HG03108 (cell line): ENCODE measurements around the gene KLF16.

ENCODE experiments used
- ATAC-seq: cut with Tn5 transposase; IDR thresholded peaks from one replicate; pipeline ENCODE4 v1.9.1; 2021; ENCODE audit warnings: moderate library complexity; ENCODE audit not compliant: unreplicated experiment

KLF16 gene

DNA sequence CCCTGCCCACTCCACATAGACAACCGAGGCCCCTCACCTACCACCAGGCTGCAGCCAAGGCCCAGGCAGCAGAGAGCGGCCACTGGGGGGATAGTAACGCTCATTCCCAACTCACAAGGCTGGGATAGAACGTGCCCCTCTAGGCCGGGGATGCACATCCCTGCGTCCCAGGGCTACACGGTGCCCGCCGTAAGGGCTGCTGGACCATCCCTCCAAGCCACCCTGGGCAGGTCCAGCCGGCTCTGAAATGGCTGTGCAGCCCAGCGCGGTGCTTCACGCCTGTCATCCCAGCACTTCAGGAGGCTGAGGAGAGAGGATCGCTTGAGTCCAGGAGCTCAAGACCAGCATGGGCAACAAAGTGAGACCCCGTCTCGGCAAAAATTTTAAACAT, 18.3 kb downstream of the KLF16 start:
- ATAC-seq, result no peak

DNA sequence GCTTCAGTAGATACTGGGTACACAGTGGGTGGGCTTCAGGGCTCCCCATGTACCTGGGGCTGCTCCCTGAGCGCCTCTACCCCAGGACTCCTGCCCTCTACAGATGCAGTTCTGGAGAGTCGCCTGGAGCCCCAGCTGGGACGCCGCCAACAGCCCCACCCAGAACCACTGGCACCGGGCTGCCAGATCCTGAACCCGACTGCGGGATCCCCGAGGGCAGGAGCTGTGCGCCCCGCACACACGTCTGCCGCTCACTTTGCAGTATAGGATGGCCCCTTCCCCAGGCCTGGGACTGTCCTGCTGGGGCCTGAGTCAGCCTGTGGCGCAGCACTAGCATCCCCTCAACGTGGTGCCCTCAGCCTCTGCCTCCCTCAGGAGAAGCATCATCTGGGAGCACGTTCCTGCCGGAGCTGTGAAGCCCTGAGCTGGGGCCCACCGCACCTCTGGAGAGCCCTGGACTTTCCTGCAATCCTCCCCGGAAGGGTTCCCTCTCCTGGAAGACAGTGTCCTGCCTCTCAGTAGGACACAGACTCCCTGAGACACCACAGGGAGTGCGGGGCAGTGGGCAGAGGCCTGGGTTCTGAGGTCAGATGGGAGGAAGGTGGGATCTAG, 18.8 kb downstream of the KLF16 start:
- ATAC-seq, result no peak

DNA sequence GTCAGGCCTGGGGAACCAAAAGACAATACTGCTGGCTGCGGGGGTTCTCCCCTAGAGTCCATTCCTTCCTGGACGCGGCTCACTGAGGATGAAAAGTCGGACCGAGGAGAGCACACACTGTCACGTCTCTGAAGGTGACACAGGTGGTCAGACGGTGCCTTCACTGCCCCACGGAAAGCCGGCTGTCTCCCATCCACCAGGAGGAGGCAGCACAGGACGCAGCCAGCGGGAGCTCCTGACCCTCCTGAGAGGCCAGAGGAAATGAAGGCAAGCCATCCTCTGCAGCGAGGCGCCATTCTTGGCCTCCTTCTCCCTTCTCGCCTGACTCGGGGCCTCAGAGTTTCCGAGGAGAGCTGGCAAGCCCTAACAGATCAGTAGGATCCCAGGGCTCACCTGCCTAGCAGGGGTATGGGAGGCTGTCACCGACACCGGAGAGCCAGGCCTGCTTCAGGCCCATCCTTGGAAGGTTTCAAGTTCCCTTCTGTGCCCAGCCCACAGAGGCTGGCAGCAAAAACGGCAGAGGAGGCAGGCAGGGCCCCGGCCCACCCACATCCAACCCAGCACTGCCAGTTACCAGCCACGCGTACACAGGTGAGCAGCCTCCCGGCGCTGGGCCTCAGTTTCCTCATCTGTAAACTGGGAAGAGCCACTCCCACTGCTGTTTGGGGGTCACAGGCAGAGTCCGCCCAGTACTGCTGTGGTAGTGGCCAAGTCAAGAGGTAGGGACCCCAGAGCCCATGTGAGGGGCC, 19.6 kb downstream of the KLF16 start:
- no peak for ATAC-seq

DNA sequence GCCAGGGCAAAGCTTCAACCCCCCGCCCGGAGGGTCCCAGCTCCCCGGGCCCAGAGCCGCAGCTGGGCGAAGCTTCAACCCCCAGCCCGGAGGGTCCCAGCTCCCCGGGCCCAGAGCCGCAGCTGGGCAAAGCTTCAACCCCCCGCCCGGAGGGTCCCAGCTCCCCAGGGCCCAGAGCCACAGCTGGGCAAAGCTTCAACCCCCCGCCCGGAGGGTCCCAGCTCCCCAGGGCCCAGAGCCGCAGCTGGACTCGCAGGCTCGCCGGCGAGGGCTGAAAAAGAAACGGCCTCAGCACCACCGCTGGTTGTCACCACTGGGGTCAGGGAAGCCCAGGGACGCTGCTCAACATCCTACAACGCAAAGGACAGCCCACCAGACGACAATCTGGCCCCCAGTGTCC, 20.3 kb downstream of the KLF16 start:
- ATAC-seq, result no peak

DNA sequence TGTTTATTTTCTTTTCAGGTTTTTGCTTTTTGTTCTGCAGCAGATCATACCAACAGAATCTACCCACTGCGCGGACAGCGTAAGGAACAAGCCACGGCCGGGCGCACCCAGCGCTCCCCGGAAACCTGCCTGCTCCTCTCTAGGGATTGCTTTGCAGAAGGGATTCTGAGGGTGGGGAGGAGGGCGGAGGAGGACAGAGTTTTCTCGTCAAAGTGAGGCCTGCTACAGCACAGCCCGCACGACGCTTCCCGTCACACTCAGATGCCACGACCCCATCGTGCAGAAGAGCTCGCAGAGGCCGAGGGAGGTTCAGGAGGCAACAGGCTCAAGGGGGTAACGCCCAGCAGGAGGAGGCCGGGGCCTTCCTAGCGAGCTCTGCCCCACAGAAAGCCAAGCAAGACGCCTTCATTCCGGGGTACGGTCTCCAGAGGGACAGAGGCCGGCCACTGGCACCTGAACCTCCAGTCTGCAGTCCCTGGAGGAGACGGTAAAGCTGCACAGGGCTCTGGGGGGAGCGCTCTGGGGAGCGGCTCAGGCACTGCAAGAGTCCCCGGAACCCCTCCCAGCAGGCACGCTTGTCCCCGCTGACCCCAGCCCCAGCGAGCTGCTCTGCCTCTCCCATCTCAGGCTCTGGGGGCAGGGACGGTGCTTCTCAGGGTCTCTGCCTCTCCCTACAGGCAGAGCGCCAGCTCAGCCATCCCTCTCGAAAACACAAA, 22.0 kb downstream of the KLF16 start:
- no peak for ATAC-seq

DNA sequence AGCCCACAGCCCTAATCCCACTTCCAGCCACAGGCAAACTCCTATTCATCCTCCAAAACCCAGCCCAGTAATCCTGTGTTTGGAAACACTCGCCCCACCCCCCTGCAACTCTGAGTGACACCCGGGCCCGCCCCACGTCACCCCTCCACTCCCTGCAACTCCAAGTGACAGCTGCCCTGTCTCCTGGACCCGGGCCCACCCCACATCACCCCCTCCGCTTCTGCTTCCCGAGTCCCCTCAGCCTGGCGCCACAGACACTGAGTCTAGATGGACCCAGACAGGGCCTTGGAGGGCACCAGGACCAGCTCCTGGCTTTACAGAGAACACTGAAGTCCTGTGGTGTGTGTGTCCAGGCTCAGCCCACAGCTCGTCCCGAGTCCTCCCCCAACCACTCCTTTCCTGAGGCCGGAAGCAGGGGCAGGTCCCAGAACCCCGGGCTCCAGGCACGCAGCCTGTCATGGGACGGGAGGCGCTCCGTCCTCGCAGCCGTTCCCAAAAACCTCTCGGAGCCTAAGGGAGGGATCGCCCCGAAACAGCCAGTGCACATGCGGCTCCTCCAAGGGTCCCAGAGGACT, 22.8 kb downstream of the KLF16 start:
- ATAC-seq, result no peak

DNA sequence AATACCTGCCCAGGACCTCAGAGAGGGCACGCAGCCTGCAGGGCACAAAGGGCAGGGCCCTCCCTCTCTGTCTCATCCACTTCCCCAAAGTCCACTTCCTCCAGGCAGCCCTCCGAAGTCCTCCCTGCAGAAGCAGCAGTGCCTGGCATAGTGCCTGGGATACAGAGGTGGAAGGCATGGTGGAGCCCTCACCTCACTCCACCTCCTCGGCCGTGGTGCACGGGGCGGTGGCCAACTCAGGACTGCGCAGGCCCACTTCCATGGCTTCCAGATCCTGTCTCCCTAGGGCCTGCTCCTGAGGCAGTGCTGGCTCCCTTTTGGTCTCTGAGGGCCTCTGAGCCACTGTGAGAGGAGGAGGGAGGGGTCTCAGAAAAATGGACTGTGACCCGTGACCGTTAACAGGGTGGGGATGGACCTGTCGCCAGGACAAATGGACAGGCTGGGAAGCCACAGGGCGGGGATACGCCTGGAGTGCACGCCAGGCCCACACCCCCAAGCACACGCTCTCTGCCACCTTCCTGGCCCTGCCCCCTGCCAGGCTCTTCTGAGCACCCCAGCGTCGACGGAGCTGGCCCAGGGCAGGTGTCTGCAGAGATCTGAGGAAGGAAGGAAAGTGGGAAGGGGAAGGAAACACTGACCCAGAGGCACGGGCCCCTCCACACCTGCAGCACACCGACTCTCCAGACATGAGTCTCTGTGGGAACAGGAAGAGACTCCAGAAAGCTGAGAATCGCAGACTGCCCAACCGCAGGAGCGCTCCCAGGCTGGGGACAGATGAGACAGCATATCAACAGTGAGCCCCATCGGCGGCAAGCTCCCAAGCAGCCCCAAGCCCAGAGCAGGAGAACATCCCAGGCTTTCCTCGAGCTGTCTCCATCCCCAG, 23.5 kb downstream of the KLF16 start:
- ATAC-seq, result no peak

DNA sequence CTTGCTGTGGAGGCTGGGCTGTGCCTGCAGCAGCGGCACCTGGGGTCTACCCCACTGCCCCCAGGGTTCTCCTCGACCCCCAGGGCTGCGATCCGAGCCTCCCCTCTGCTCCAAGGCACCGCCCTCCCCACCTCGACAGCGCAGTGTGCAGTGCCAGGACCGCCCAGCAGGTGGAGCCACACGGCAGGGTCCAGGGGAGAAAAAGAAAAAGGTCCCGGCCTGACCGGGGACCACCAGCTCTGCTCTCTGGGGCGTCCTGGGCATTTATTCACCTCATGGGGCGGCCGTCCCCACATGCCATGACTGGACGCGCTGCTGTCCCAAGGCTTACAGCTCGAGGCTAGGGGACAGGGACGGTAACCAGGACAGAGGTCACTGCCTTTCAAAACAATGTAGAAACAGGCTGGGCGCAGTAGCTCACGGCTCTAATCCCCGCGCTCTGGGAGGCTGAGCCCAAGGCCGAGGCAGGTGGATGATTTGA, 25.7 kb downstream of the KLF16 start:
- ATAC-seq, result no peak

DNA sequence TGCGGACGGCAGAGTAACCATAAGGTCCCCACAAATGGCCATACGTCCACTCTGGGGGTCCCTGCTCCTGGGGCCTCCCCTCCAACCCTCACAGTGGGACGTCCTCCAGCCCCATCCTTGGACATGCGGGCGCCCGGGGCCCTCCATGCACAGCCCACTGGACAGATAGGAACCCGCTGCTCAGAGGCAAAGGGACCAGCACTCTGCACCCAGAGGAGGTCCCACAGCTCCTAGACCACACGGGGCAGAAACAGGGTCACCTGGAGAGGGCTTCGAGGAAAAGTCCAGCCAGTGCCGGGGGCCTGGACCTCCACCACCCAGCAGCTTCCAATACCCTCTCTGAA, 26.2 kb downstream of the KLF16 start:
- ATAC-seq, result no peak

DNA sequence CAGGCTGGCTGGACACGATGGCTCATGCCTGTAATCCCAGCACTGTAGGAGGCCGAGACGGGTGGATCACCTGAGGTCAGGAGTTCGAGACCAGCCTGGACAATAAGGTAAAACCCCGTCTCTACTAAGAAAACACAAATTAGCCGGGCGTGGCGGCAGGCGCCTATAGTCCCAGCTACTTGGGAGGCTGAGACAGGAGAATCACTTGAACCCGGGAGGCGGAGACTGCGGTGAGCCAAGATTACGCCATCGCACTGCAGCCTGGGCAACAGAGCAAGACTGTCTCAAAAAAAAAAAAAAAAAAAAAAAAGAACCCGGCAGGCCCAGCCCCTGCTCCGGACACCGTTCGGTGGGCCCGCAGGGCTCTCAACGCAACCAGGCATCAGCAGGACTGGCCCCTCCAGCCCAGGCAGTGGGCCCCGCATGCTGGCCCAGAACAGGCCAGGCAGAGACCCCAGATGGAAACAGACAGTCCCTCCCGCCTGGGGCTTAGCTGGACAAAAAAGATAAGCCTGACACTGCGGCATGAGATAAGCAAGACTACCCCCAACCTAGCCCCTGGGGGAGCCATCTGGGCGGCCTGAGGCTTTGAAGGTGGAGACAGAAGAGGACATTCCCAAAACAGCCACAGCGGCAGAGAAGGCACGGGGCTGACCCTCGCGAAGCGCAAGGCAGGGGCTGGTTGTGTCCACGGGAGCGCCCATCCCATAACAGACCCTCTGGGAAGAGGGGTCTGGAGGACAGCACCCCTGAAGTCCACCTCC, 26.7 kb downstream of the KLF16 start:
- no peak for ATAC-seq

DNA sequence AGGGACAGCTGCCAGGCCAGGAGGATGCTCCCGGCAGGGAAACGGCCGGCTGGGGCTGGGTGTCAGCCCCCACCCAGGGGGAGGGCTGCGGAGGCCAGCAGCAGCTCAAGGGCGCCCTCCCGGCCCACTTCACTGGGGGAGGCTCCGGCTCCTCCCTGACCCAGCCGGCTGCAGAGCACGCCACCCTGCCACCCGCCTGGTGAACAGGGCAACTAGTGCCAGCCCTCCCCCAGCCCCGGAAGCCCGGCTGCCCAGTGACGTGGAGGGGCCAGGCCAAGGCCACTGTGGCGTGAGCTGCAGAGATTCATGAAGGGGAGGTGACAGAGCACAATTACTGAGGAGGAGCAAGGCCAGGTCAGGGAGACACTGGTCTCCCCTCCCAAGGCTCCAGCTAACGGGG, 29.8 kb downstream of the KLF16 start:
- no peak for ATAC-seq

DNA sequence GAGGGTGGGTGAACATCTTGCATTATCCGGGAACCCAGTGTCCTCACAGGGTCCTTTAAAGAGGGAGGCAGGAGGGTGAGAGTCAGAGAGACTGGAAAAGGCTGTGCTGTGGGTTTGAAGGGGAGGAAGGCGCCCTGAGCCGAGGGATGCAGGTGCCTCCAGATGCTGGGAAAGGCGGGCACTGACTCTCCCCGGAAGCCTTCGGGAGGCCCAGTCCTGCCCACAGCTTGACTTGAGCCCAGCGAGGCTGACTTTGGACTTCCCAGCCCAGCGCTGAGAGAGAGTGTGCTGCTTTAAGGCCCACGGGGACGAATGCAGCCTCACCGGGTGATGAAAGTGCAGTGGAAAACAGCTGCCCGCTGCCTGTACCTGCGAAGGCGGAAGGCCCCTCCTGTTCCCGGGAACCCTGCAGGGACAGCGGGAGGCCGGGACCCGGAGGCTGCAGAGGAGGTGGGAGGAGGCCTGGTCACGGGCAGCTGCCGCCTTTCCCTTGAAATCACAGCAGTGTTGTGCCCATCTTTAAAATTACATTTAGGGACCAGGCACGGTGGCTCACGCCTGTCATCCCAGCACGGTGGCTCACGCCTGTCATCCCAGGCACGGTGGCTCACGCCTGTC, 31.2 kb downstream of the KLF16 start:
- ATAC-seq, result no peak

DNA sequence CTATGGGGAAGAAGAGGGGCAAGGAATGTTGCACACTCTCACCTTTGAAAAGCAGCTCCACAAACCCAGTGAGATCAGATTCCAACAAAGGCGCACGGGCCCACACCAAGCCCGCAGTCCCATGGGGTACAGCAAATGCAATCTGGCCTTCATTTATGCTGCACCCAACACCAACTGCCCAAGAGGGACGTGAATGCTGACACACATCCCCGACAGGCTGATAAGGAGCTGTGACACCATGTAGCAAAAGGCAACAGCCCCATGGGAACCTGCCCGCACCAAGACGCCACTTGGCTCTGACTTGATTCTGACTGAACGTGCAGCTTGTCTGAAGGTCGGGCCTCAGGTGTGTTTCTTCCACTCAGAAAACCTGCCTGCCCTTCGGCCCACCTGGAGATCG, 32.4 kb downstream of the KLF16 start:
- no peak for ATAC-seq

DNA sequence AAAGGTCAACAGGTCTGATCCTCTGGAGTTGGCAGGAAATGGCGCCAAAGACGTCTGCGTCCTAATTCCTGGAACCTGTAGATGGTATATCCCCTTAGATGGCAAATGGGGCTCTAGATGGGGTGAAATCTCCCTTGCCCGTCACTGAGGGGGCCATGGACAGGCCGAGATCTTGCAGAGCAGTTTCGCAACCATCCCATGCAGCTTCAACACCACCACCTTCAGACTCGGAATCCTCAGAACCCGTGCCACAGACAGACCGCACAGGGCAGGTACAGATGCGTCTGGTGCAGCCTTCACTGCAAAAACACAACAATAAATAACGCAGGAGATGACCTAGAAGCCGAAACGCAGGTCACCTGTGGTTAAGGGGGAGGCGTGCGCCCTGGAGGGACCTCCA, 32.8 kb downstream of the KLF16 start:
- no peak for ATAC-seq

DNA sequence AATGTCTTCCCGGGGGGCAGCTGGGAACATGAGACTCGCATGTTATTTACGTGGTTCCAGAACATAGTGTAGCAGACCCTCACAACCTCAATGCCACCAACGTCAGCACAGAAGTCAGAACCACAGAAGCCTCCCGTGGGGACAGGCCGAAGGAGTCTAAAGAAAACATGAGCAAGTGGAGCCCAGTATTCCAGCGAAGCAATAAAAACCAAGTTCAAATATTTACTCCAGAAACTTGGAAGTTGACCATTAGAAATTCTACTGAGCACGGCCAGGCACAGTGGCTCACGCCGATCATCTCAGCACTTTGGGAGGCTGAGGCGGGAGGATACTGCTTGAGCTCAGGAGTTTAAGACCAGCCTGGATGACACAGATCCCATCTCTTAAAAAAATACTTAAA, 33.4 kb downstream of the KLF16 start:
- ATAC-seq, result no peak

DNA sequence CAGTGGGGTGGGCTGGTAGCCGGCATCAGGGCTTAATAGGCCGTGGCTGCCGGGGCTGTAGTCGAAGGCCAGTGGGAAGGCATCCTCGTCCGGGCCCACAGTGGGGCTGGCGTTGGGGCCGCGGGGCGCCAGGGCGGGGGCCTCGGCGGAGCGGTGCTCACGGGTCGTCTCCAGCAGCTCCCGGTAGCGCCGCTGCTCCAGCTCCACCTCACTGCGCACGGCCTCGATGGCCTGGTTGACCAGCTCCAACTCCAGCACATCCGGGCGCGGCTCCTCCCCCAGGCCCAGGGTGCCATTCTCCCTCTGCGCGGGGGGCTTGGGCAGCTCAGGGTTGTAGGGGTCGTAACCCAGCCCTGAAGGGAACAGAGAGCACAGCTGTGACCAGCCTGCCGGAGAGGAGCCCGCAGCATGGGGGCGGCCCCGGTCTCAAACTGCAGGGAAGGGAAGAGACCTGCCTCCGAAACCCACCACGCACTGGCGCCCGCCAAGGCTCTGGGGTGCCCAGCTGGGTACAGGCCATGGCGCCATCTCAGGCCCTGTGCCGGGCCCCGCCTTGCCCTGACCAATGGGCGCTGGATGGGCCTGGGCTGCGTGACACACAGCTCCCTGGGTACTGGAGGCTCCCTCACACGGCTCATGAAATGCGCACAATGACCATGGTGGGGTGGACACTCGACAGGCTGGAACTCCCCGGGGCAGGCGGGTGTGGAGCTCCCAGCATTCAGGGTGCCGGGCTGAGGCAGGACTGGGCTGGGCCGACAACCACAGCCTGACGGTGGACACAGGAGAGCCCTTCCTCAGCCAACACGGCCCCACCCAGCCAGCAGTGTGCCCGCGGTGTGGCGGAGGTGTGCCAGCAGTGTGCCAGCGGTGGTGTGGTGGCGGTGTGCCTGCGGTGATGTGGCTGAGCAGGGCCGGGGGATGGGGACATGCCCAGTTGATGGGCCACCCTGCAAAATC, 34.8 kb downstream of the KLF16 start:
- no peak for ATAC-seq

DNA sequence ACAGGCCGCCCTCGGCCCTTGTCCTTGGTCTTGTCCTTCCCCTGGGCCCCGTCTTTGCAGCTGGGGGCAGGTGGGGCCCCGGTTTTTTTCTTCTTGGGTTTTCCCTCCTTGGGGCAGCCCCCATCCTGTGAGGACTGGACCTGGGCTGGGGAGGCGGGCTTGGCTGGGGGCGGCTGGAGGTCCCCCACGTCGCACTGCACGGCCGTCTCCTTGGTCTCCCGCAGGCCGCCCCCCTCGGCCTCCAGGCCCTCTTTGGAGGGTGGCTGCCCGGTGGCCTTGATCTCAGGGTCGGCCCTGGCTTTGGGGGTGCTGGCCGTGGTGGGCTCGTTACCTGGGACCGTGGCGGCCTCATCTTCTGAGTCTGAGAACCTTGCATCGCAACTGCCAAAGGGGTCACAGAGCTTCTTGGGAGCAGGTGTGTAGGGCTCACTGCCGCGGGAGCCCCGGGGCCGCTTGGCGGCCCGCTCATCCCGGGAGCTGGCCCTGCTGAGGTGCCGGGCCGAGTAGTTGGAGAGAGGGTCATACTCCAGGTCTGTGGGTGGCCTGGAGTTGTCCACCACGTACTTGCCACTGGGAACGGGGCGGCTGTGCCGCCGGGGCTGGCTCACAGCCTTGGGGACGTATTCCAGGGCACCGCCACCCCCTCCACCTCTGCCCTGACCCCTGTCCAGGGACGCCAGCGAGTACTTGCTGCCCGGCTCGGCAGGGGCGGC, 35.7 kb downstream of the KLF16 start:
- ATAC-seq, result no peak
